Measurements from ENCODE around the gene RHBG. TPM values are rescaled to one million over a fixed set of nuclear protein-coding genes. Genes with fewer than 3 reads are reported as not detected.

Gene RHBG
- total and polyA plus RNA-seq, 7 experiments from 2014 or later, result not detected

DNA sequence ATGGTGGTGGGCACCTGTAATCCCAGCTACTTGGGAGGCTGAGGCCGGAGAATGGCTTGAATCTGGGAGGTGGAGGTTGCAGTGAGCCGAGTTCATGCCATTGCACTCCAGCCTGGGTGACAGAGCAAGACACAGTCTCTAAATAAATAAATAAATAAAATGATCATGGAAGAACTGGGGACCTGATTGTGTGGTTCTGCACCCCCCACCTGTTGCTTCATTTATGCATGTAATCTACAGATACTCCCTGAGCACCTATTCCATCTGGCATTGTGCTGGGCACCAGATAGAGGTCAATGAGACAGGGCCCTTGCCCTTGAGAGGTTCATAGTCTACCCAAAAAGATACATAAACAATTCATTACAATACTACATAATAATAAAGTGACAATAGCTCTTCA, 11.0 kb upstream of the RHBG start:
- Mint-ChIP-seq H3K27me3 (peaks cover 8 to 46% (median 18%) of the 10 kb centered on the region in 5 donors), H3K4me1 (peaks cover 0 to 11% (median 4%) of the 10 kb centered on the region in 7 donors), H3K27ac (no peak overlapping the region), H3K4me3 (no peak overlapping the region), H3K9me3 (peaks cover 0 to 2% (median 0%) of the 10 kb centered on the region in 11 donors), H3K36me3 (no peaks in the 10 kb centered on the region)
- Histone ChIP-seq H3K36me3 (ENCODE audit: control insufficient read depth in 2 of 3, insufficient read depth in 3 of 3, low read length in 3 of 3) (no peaks in the 10 kb centered on the region), H3K4me1 (ENCODE audit: control insufficient read depth in 2 of 2, insufficient read depth in 2 of 2, low read length in 2 of 2) (no peaks in the 10 kb centered on the region), H3K4me3 (ENCODE audit: low read length) (no peak overlapping the region), H3K27ac (ENCODE audit: low read depth, low read length) (no peak overlapping the region), H3K27me3 (ENCODE audit: control insufficient read depth in 2 of 2, insufficient read depth in 2 of 2, low read length in 2 of 2) (no peaks in the 10 kb centered on the region), H3K9me3 (ENCODE audit: control insufficient read depth in 2 of 3, low read length in 3 of 3) (no peaks in the 10 kb centered on the region)
- intact Hi-C loops (cut with micrococcal nuclease), result loop anchor here (1.0 kb wide), 3 partner anchors 25 to 87 kb away; no protein-coding TSS in a partner anchor
- ATAC-seq (no peak), DNase-seq (no peak)
- POLR2A ChIA-PET, result interaction anchor here (1.2 kb wide), 1 partner anchor 99 kb away, joined by 3 read pairs; no protein-coding TSS in a partner anchor
- CTCF ChIA-PET, result interaction anchor here (0.6 to 2.1 kb wide), 3 partner anchors 23 to 41 kb away, joined by 4 to 10 read pairs (median 4); no protein-coding TSS in a partner anchor

DNA sequence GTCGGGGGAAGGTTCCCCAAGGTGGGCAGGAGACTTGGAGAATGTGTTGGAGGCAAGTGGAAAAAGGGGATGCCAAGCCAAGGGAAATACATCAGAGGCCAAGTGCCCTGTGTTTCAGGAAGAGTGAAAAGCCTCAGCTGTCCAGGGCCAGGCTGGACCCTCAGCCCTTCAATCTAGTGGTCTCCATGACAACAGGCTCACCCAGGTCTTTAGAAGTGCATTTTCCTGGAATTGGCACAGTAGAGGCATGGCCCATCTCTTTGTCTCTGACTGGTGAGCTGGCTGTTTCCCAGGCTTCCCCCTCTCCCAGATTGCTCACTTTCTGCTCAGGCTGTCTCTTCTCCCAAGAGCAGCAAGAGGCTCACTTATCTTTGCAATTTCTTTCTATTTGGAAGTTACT, 10.4 kb upstream of the RHBG start:
- Mint-ChIP-seq H3K4me1 (peaks cover 0 to 11% (median 4%) of the 10 kb centered on the region in 7 donors), H3K4me3 (no peak overlapping the region), H3K27ac (no peak overlapping the region), H3K36me3 (no peaks in the 10 kb centered on the region), H3K9me3 (peaks cover 0 to 2% (median 0%) of the 10 kb centered on the region in 11 donors), H3K27me3 (peaks cover 9 to 48% (median 18%) of the 10 kb centered on the region in 5 donors)
- DNase-seq (no peak), ATAC-seq (no peak)
- Histone ChIP-seq H3K27me3 (ENCODE audit: control insufficient read depth in 2 of 2, insufficient read depth in 2 of 2, low read length in 2 of 2) (no peaks in the 10 kb centered on the region), H3K9me3 (ENCODE audit: control insufficient read depth in 2 of 3, low read length in 3 of 3) (no peaks in the 10 kb centered on the region), H3K4me1 (ENCODE audit: control insufficient read depth in 2 of 2, insufficient read depth in 2 of 2, low read length in 2 of 2) (no peaks in the 10 kb centered on the region), H3K27ac (ENCODE audit: low read depth, low read length) (no peak overlapping the region), H3K4me3 (ENCODE audit: low read length) (no peak overlapping the region), H3K36me3 (ENCODE audit: control insufficient read depth in 2 of 3, insufficient read depth in 3 of 3, low read length in 3 of 3) (no peaks in the 10 kb centered on the region)
- ChIA-PET POLR2A (interaction anchor here (1.2 kb wide), 1 partner anchor 99 kb away, joined by 3 read pairs; no protein-coding TSS in a partner anchor), CTCF (interaction anchor here (0.6 to 2.1 kb wide), 2 partner anchors 24 to 27 kb away, joined by 4 to 10 read pairs; no protein-coding TSS in a partner anchor)
- intact Hi-C loops (cut with micrococcal nuclease), result no loop called here

DNA sequence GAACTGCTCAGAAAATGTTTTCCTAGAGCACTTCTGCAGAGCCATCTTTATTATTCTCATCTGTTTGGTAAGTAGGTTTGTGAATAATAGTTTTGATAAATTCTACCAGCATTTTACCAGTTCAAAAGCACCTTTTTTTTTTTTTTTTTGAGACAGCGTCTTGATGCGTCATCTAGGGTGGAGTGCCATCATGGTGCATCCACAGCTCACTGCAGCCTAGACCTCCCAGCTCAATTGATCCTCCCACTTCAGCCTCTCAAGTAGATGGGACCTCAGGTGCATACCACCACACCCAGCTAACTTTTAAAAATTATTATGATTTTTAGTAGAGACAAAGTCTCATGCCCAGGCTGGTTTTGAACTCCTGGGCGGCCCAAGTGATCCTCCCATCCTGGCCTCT, 9.8 kb upstream of the RHBG start:
- no peaks in the 10 kb centered on the region for H3K9me3 ChIP-seq (ENCODE audit: control insufficient read depth in 2 of 3, low read length in 3 of 3)
- DNase-seq (no peak), ATAC-seq (no peak)
- no peaks in the 10 kb centered on the region for H3K36me3 ChIP-seq (ENCODE audit: control insufficient read depth in 2 of 3, insufficient read depth in 3 of 3, low read length in 3 of 3)
- CTCF ChIA-PET, result interaction anchor here (2.1 kb wide), 1 partner anchor 26 kb away, joined by 10 read pairs; no protein-coding TSS in a partner anchor
- Mint-ChIP-seq H3K9me3 (peaks cover 0 to 2% (median 0%) of the 10 kb centered on the region in 11 donors), H3K36me3 (no peaks in the 10 kb centered on the region), H3K27me3 (peaks cover 13 to 53% (median 18%) of the 10 kb centered on the region in 5 donors), H3K4me1 (peaks cover 0 to 11% (median 4%) of the 10 kb centered on the region in 7 donors), H3K4me3 (no peak overlapping the region), H3K27ac (no peak overlapping the region)
- no peaks in the 10 kb centered on the region for H3K4me1 ChIP-seq (ENCODE audit: control insufficient read depth in 2 of 2, insufficient read depth in 2 of 2, low read length in 2 of 2)
- no peak overlapping the region for H3K27ac ChIP-seq (ENCODE audit: low read depth, low read length)
- intact Hi-C loops (cut with micrococcal nuclease), result no loop called here
- POLR2A ChIA-PET, result interaction anchor here (1.2 kb wide), 1 partner anchor 98 kb away, joined by 3 read pairs; no protein-coding TSS in a partner anchor
- H3K4me3 ChIP-seq (ENCODE audit: low read length), result no peak overlapping the region
- H3K27me3 ChIP-seq (ENCODE audit: control insufficient read depth in 2 of 2, insufficient read depth in 2 of 2, low read length in 2 of 2), result no peaks in the 10 kb centered on the region

DNA sequence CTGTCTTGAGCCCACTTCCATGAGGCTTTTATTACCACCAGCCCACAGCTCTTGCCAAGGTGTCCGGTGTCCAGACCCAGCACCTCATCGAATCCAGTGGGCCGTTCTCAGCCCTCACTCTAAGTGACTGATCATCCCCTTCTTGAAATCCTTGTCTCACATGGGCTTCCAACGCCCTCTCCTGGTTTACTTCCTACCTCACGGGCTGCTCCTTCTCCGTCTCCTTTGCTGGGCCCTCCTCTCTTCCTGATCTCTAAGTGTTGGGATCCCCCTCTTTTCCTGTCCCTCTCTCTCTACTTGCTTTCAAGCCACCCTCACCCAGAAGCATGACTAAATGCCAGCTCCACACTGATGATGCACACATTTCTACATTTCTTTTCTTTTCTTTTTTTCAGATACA, 9.0 kb upstream of the RHBG start:
- intact Hi-C loops (cut with micrococcal nuclease), result no loop called here
- Mint-ChIP-seq H3K4me3 (no peak overlapping the region), H3K27ac (no peak overlapping the region), H3K36me3 (no peaks in the 10 kb centered on the region), H3K9me3 (peaks cover 0 to 2% (median 0%) of the 10 kb centered on the region in 11 donors), H3K27me3 (peaks cover 14 to 52% (median 24%) of the 10 kb centered on the region in 5 donors), H3K4me1 (peaks cover 0 to 11% (median 4%) of the 10 kb centered on the region in 7 donors)
- Histone ChIP-seq H3K4me1 (ENCODE audit: control insufficient read depth in 2 of 2, insufficient read depth in 2 of 2, low read length in 2 of 2) (no peaks in the 10 kb centered on the region), H3K36me3 (ENCODE audit: control insufficient read depth in 2 of 3, insufficient read depth in 3 of 3, low read length in 3 of 3) (no peaks in the 10 kb centered on the region), H3K9me3 (ENCODE audit: control insufficient read depth in 2 of 3, low read length in 3 of 3) (no peaks in the 10 kb centered on the region), H3K4me3 (ENCODE audit: low read length) (no peak overlapping the region), H3K27me3 (ENCODE audit: control insufficient read depth in 2 of 2, insufficient read depth in 2 of 2, low read length in 2 of 2) (no peaks in the 10 kb centered on the region), H3K27ac (ENCODE audit: low read depth, low read length) (no peak overlapping the region)
- ATAC-seq (no peak), DNase-seq (no peak)
- CTCF ChIA-PET, result interaction anchor here (0.7 to 2.1 kb wide), 3 partner anchors 26 to 282 kb away, joined by 3 to 10 read pairs (median 3); partner anchors contain the start of gene BCAN
- POLR2A ChIA-PET, result no interaction called here

DNA sequence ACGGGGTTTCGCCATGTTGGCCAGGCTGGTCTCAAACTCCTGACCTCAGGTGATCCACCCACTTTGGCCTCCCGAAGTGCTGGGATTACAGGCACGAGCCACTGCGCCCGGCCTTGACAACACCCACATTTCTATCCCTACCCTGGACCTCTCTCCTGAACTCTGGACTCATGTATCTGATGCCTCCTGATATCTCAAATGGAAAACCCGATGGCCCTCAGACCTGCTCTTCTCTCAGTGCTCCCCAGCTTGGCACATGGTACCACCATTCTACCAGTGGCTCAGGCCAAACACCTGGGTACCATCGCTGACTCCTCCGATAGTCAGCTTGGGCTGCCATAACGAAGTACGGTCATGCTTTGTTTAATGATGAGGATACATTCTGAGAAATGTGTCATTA, 8.5 kb upstream of the RHBG start:
- Histone ChIP-seq H3K4me3 (ENCODE audit: low read length) (no peak overlapping the region), H3K36me3 (ENCODE audit: control insufficient read depth in 2 of 3, insufficient read depth in 3 of 3, low read length in 3 of 3) (no peaks in the 10 kb centered on the region), H3K27me3 (ENCODE audit: control insufficient read depth in 2 of 2, insufficient read depth in 2 of 2, low read length in 2 of 2) (no peaks in the 10 kb centered on the region), H3K4me1 (ENCODE audit: control insufficient read depth in 2 of 2, insufficient read depth in 2 of 2, low read length in 2 of 2) (no peaks in the 10 kb centered on the region), H3K9me3 (ENCODE audit: control insufficient read depth in 2 of 3, low read length in 3 of 3) (no peaks in the 10 kb centered on the region), H3K27ac (ENCODE audit: low read depth, low read length) (no peak overlapping the region)
- intact Hi-C loops (cut with micrococcal nuclease), result no loop called here
- H3K9me3 Mint-ChIP-seq, result peaks cover 0 to 2% (median 0%) of the 10 kb centered on the region in 11 donors
- ChIA-PET POLR2A (no interaction called here), CTCF (interaction anchor here (0.7 to 1.1 kb wide), 2 partner anchors 264 to 282 kb away, joined by 3 read pairs; partner anchors contain the start of gene BCAN)
- no peak for DNase-seq
- ATAC-seq, result no peak
- H3K36me3 Mint-ChIP-seq, result no peaks in the 10 kb centered on the region
- H3K27ac Mint-ChIP-seq, result no peak overlapping the region
- H3K27me3 Mint-ChIP-seq, result peaks cover 14 to 55% (median 29%) of the 10 kb centered on the region in 5 donors
- H3K4me1 Mint-ChIP-seq, result peaks cover 0 to 11% (median 4%) of the 10 kb centered on the region in 7 donors
- H3K4me3 Mint-ChIP-seq, result no peak overlapping the region

DNA sequence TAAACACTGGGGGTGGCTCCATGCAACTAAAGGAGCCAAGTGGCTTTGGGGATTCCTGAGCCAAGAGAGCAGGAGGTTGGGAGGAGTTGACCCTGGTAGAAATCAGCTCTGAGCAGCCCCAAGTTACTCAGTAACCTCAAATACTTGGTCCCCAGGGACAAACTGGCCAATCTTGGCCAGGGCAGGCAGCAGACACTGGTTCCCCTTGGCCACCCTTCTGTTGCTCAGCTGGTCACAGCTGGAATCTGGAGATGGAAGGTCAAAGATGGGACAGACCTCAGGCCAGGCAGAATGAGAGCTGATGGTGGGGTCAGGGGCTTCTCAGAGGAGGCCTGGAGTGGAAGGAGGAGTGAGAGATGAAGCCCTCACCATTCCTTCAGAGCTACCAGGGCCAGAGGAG, 3.3 kb upstream of the RHBG start:
- ATAC-seq (no peak), DNase-seq (no peak)
- H3K4me1 ChIP-seq (ENCODE audit: control insufficient read depth in 2 of 2, insufficient read depth in 2 of 2, low read length in 2 of 2), result no peaks in the 10 kb centered on the region
- H3K27ac Mint-ChIP-seq, result no peak overlapping the region
- peaks cover 3 to 7% of the 10 kb centered on the region in 2 donors for H3K27me3 ChIP-seq (ENCODE audit: control insufficient read depth in 2 of 2, insufficient read depth in 2 of 2, low read length in 2 of 2)
- H3K4me3 ChIP-seq (ENCODE audit: low read length), result no peak overlapping the region
- POLR2A ChIA-PET, result no interaction called here
- H3K4me3 Mint-ChIP-seq, result no peak overlapping the region
- no peaks in the 10 kb centered on the region for H3K9me3 ChIP-seq (ENCODE audit: control insufficient read depth in 2 of 3, low read length in 3 of 3)
- H3K27ac ChIP-seq (ENCODE audit: low read depth, low read length), result no peak overlapping the region
- H3K36me3 Mint-ChIP-seq, result peaks cover 0 to 3% (median 0%) of the 10 kb centered on the region in 5 donors
- H3K4me1 Mint-ChIP-seq, result peaks cover 0 to 5% (median 3%) of the 10 kb centered on the region in 7 donors
- intact Hi-C loops (cut with micrococcal nuclease), result no loop called here
- no peaks in the 10 kb centered on the region for H3K9me3 Mint-ChIP-seq
- peaks cover 19 to 66% (median 35%) of the 10 kb centered on the region in 5 donors for H3K27me3 Mint-ChIP-seq
- H3K36me3 ChIP-seq (ENCODE audit: control insufficient read depth in 2 of 3, insufficient read depth in 3 of 3, low read length in 3 of 3), result no peaks in the 10 kb centered on the region
- CTCF ChIA-PET, result no interaction called here

Measured in naive thymus-derived CD4-positive, alpha-beta T cell (primary cell).